Bronchial epithelial cell (primary cell): Measurements from ENCODE around the gene SLC24A1. TPM values are rescaled to one million over a fixed set of nuclear protein-coding genes. Genes with fewer than 3 reads are reported as not detected.
"Not testable (repeated sequence)": the region's sequence is repeated elsewhere in the genome, so short reads cannot be mapped to it uniquely, and the experiment has no call there.

Experiments
- DNase-seq: peaks from one replicate; pipeline ENCODE4 v3.0.0-alpha.2; 2010; ENCODE audit warnings: low read depth
- FAIRE-seq: peaks from 2 replicates; lab custom pipeline; 2011; peaks lifted over from hg19 to GRCh38; lab: Jason Lieb, UNC
- H3K27me3 ChIP-seq: 2 replicates; pipeline ENCODE4 v1.5.1; 2011; ENCODE audit warnings: low read length; ENCODE audit not compliant: control insufficient read depth, insufficient read depth
- H3K36me3 ChIP-seq: 2 replicates; pipeline ENCODE4 v1.5.1; 2011; ENCODE audit warnings: low read length; ENCODE audit not compliant: control insufficient read depth, insufficient read depth
- H3K4me3 ChIP-seq: 2 replicates; pipeline ENCODE4 v1.5.1; 2011; ENCODE audit warnings: mild to moderate bottlenecking, low read depth, low read length, control low read depth
- total RNA-seq: library from RNA; depleted of rRNA; stranded (reverse); fragments of >200 nt; gene quantifications from 2 replicates; pipeline ENCODE4 v1.2.1, GENCODE V29; 2014
- TF ChIP-seq, protein P1 (sequence below): IDR thresholded peaks from 2 replicates; pipeline ENCODE4 v1.5.1; 2011; ENCODE audit warnings: mild to moderate bottlenecking, moderate library complexity, low read length, control low read depth, inconsistent platforms; ENCODE audit not compliant: insufficient read depth, severe bottlenecking

Gene SLC24A1
- total RNA-seq, 1 donor from 2014 or later = 1.6 TPM

DNA sequence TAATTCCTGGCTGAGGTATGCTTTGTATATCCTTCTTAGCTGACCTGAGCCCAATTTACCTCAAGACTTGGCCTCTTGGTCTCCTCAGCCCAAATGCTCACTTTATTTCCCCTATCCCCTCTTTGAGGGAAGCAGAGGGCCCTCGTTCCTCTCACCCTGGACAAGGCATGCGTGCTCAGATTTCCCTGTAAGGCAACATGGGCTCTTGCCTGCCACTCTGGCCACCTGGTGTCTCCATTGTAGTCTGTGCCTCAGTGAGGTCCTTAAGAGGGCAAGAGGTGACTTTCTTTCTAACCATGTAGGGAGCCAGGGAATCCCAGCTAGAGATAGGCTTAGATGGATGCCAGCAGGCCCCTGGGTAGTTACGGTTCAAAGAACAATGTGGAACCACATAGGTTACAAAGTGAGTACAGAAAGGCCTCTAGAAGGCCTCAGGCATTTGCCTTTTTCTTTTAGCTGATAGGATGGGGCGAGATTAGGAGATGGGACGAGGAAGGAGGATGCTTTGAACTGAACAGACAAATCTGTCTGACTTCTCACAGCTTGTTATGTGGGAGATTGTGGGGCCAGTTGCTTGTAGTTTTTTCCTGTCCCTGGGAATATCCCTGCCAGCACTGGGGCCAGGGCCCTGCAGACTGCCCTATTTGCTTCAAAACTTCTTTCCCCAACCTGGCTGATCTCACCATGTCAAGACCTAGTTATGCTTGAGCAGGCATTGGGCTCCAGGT, 9.7 kb upstream of the SLC24A1 start:
- TF ChIP-seq, protein P1, sequence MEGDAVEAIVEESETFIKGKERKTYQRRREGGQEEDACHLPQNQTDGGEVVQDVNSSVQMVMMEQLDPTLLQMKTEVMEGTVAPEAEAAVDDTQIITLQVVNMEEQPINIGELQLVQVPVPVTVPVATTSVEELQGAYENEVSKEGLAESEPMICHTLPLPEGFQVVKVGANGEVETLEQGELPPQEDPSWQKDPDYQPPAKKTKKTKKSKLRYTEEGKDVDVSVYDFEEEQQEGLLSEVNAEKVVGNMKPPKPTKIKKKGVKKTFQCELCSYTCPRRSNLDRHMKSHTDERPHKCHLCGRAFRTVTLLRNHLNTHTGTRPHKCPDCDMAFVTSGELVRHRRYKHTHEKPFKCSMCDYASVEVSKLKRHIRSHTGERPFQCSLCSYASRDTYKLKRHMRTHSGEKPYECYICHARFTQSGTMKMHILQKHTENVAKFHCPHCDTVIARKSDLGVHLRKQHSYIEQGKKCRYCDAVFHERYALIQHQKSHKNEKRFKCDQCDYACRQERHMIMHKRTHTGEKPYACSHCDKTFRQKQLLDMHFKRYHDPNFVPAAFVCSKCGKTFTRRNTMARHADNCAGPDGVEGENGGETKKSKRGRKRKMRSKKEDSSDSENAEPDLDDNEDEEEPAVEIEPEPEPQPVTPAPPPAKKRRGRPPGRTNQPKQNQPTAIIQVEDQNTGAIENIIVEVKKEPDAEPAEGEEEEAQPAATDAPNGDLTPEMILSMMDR = no peak
- Histone ChIP-seq H3K36me3 (no peaks in the 10 kb centered on the region), H3K27me3 (no peaks in the 10 kb centered on the region), H3K4me3 (peak overlapping the region; percentile 69)
- no peak for FAIRE-seq
- DNase-seq = no peak

- TF ChIP-seq, protein P1 = no peak
- FAIRE-seq (no peak), DNase-seq (peak; percentile 45)
- H3K36me3 ChIP-seq = no peaks in the 10 kb centered on the region
- H3K27me3 ChIP-seq = no peaks in the 10 kb centered on the region
- H3K4me3 ChIP-seq = no peak overlapping the region
These were observed 9.2 kb upstream of the SLC24A1 start for GRCh38 chr15:65612616-65612946.

- DNase-seq (no peak), FAIRE-seq (no peak)
- no peak overlapping the region for H3K4me3 ChIP-seq
- H3K36me3 ChIP-seq = no peaks in the 10 kb centered on the region
- no peaks in the 10 kb centered on the region for H3K27me3 ChIP-seq
- TF ChIP-seq, protein P1 = no peak
These were observed 8.6 kb upstream of the SLC24A1 start for GRCh38 chr15:65612949-65613744.

- DNase-seq, H3K27me3 ChIP-seq, H3K36me3 ChIP-seq, FAIRE-seq, H3K4me3 ChIP-seq: not testable (repeated sequence)
These were observed 5.9 kb upstream of the SLC24A1 start for GRCh38 chr15:65615887-65616286.

DNA sequence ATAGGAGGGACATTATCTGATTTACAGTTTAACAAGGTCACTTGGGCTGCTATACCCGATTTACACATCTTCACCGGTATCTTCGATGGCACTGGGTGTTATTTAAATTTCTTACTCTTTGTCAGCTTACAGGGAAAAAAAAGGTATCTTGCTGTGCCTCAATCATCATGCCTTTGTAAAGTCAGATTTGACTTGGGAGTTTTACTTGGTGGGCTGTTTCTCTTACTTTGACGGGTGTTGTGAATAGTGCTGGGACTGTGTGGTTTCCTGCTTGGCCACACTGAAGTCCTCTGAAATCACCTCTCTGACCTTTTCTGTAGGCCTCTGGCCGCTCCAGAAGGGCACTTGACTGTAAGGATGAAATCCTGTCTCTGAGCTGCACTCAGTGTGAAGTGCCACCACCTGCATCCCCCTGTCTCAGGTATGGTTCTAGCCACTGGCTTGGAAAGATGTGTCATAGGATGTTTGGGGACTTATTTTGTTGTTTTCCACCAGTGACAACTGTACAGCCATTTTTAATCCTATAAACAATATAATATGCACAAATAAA, 3.1 kb upstream of the SLC24A1 start:
- TF ChIP-seq, protein P1 = no peak
- DNase-seq (no peak), FAIRE-seq (no peak)
- Histone ChIP-seq H3K36me3 (no peaks in the 10 kb centered on the region), H3K27me3 (no peaks in the 10 kb centered on the region), H3K4me3 (no peak overlapping the region)

DNA sequence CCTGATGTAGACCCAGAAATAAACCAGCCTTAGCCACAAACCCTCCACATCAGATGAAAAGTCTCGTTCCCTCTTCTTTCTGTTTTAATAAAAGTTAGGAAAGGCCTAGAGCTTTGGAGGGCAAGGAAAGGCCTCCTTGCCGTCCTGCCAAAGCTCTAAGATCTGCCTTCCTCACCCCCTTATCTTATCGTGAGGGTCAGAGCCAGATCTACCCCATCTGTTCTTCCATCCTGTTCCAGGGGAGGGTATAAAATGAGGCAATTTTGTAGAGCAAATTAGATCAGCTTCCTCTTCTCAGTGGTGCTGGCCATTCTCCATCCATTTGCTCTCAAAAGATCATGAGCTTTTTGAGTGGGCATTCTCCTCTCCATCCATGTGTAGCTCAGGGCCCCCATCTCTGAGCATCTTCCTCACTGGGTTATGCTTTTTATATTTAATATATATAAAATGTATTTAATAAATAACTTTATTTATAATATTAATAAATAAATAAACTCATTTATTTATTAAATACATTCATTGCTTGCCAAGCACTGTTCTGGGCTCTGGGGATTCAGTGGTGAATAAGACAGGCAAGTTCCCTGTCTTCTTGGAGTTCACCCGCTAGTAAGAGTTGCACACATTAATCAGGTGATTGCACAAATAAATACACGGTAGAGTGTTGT, 2.0 kb upstream of the SLC24A1 start:
- no peaks in the 10 kb centered on the region for H3K27me3 ChIP-seq
- FAIRE-seq (no peak), DNase-seq (no peak)
- TF ChIP-seq, protein P1 = no peak
- H3K36me3 ChIP-seq = no peaks in the 10 kb centered on the region
- H3K4me3 ChIP-seq = no peak overlapping the region
